ENCODE results near the gene AFF3.

DNA sequence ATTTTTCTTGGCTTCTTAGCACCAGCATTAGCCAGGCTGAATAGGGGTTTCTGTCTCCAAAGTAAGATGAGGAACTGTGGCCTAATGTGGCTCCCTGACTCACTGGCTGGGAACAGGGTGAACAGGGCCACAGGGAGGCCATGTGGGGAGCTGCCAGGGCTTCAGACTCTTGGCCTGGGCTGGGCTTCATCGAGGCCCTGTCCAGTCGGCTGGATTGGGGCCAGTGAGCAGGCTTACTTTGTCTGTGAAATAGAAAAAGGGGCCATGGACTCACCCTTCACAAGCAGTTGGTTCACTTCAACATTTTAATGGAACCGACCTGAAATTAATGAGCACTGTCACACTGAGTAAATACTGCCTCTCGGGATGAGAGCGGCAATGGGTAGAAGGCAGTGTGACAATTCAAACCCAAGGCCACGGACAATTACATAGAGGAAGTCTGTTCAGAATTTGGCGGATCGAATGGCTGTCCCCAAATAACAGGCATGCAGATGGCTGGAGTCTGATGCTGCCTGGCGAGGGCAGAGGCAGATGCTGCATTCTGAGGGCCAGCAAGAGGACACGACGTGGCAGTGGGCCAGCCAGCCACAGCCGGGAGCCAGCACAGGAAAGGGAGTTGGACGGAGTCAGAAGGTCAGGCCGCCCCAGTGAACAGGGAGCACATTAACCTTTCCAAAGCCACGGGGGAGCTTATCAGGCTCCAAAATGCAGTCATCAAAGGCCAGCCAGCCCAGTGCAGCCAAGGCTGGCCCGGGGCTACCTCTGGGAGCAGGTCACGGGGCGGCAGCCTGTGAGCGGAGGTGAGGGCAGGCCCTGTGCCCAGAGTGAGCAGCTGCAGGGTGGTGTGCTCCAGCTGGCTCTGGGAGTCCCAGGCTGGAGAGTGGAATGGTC is 506.0 kb downstream of the AFF3 start:
- TF ChIP-seq, protein P1, sequence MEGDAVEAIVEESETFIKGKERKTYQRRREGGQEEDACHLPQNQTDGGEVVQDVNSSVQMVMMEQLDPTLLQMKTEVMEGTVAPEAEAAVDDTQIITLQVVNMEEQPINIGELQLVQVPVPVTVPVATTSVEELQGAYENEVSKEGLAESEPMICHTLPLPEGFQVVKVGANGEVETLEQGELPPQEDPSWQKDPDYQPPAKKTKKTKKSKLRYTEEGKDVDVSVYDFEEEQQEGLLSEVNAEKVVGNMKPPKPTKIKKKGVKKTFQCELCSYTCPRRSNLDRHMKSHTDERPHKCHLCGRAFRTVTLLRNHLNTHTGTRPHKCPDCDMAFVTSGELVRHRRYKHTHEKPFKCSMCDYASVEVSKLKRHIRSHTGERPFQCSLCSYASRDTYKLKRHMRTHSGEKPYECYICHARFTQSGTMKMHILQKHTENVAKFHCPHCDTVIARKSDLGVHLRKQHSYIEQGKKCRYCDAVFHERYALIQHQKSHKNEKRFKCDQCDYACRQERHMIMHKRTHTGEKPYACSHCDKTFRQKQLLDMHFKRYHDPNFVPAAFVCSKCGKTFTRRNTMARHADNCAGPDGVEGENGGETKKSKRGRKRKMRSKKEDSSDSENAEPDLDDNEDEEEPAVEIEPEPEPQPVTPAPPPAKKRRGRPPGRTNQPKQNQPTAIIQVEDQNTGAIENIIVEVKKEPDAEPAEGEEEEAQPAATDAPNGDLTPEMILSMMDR (IDR thresholded peaks at IDR 0.05), result no peak
- no peak for TF ChIP-seq POLR2A (IDR thresholded peaks at IDR 0.05)
